HEK293 (cell line): Measurements from ENCODE around the gene CHST2.
A peak's percentile ranks its signal among the peaks of the same experiment; 100 is the strongest.

Experiments used
- ATF2 ChIP-seq: fragments of 450-650 bp; formaldehyde crosslinking; IDR thresholded peaks from 2 replicates; pipeline ENCODE4 v1.5.1; 2016; ENCODE audit warnings: missing biosample characterization, missing genetic modification characterization, low read depth
- GFI1B ChIP-seq: fragments of 450-650 bp; formaldehyde crosslinking; IDR thresholded peaks from 2 replicates; pipeline ENCODE4 v1.5.1; 2016; ENCODE audit warnings: missing biosample characterization, missing genetic modification characterization
- HOXC10 ChIP-seq: sonication (generic); formaldehyde crosslinking; IDR thresholded peaks from 2 replicates; pipeline ENCODE4 v1.8.1; 2023; ENCODE audit warnings: mild to moderate bottlenecking, missing genetic modification reagents
- PRDM1 ChIP-seq: fragments of 450-650 bp; formaldehyde crosslinking; IDR thresholded peaks from 2 replicates; pipeline ENCODE4; 2016; ENCODE audit warnings: missing biosample characterization, missing genetic modification characterization
- SCRT2 ChIP-seq: fragments of 450-650 bp; formaldehyde crosslinking; IDR thresholded peaks from 2 replicates; pipeline ENCODE4 v1.5.1; 2016; ENCODE audit warnings: missing biosample characterization, missing genetic modification characterization
- SP7 ChIP-seq: fragments of 450-650 bp; formaldehyde crosslinking; IDR thresholded peaks from 2 replicates; pipeline ENCODE4 v1.5.1; 2016; ENCODE audit warnings: missing biosample characterization, missing genetic modification characterization
- TCF7L2 ChIP-seq: IDR thresholded peaks from 2 replicates; pipeline ENCODE4 v1.6.1; 2011; ENCODE audit warnings: low read depth, mild to moderate bottlenecking, inconsistent platforms, low read length, moderate library complexity, borderline replicate concordance
- ZBTB10 ChIP-seq: fragments of 450-650 bp; formaldehyde crosslinking; IDR thresholded peaks from 2 replicates; pipeline ENCODE4 v1.5.1; 2016; ENCODE audit warnings: missing biosample characterization, missing genetic modification characterization
- ZBTB20 ChIP-seq: fragments of 450-650 bp; formaldehyde crosslinking; IDR thresholded peaks from 2 replicates; pipeline ENCODE4 v1.5.1; 2016; ENCODE audit warnings: missing biosample characterization, missing genetic modification characterization
- ZFP37 ChIP-seq: fragments of 450-650 bp; formaldehyde crosslinking; IDR thresholded peaks from 2 replicates; pipeline ENCODE4 v1.5.1; 2016; ENCODE audit warnings: missing biosample characterization, missing genetic modification characterization
- ZIC2 ChIP-seq: fragments of 450-650 bp; formaldehyde crosslinking; IDR thresholded peaks from 2 replicates; pipeline ENCODE4 v1.5.1; 2016; ENCODE audit warnings: missing biosample characterization, missing genetic modification characterization
- ZNF157 ChIP-seq: fragments of 450-650 bp; formaldehyde crosslinking; IDR thresholded peaks from 2 replicates; pipeline ENCODE4 v1.5.1; 2016; ENCODE audit warnings: missing biosample characterization, missing genetic modification characterization
- ZNF211 ChIP-seq: fragments of 450-650 bp; formaldehyde crosslinking; IDR thresholded peaks from 2 replicates; pipeline ENCODE4 v1.5.1; 2016; ENCODE audit warnings: low read depth, missing biosample characterization, missing genetic modification characterization
- ZNF280C ChIP-seq: fragments of 450-650 bp; formaldehyde crosslinking; IDR thresholded peaks from 2 replicates; pipeline ENCODE4 v1.5.1; 2016; ENCODE audit warnings: missing biosample characterization, missing genetic modification characterization
- ZNF280D ChIP-seq: fragments of 450-650 bp; formaldehyde crosslinking; IDR thresholded peaks from 2 replicates; pipeline ENCODE4 v1.5.1; 2016; ENCODE audit warnings: missing biosample characterization, missing genetic modification characterization
- ZNF324 ChIP-seq: fragments of 450-650 bp; formaldehyde crosslinking; IDR thresholded peaks from 2 replicates; pipeline ENCODE4 v1.5.1; 2016; ENCODE audit warnings: missing biosample characterization, missing genetic modification characterization
- ZNF335 ChIP-seq: fragments of 450-650 bp; formaldehyde crosslinking; conservative IDR thresholded peaks from 2 replicates; pipeline ENCODE4 v1.5.1; 2016; ENCODE audit warnings: missing biosample characterization, missing genetic modification characterization
- ZNF341 ChIP-seq: fragments of 450-650 bp; formaldehyde crosslinking; IDR thresholded peaks from 2 replicates; pipeline ENCODE4; 2016; ENCODE audit warnings: low read depth, missing biosample characterization, missing genetic modification characterization
- ZNF555 ChIP-seq: fragments of 450-650 bp; formaldehyde crosslinking; conservative IDR thresholded peaks from 2 replicates; pipeline ENCODE4 v1.5.1; 2017; ENCODE audit warnings: missing biosample characterization, mild to moderate bottlenecking, missing genetic modification characterization, inconsistent platforms
- ZNF580 ChIP-seq: fragments of 450-650 bp; formaldehyde crosslinking; IDR thresholded peaks from 2 replicates; pipeline ENCODE4 v1.5.1; 2016; ENCODE audit warnings: missing biosample characterization, missing genetic modification characterization
- ZNF610 ChIP-seq: fragments of 450-650 bp; formaldehyde crosslinking; IDR thresholded peaks from 2 replicates; pipeline ENCODE4 v1.5.1; 2016; ENCODE audit warnings: missing biosample characterization, missing genetic modification characterization, borderline replicate concordance
- ZNF692 ChIP-seq: fragments of 450-650 bp; formaldehyde crosslinking; IDR thresholded peaks from 2 replicates; pipeline ENCODE4 v1.5.1; 2016; ENCODE audit warnings: missing biosample characterization, missing genetic modification characterization
- ZNF747 ChIP-seq: fragments of 450-650 bp; formaldehyde crosslinking; IDR thresholded peaks from 2 replicates; pipeline ENCODE4 v1.5.1; 2016; ENCODE audit warnings: missing biosample characterization, missing genetic modification characterization
- ZNF768 ChIP-seq: fragments of 450-650 bp; formaldehyde crosslinking; IDR thresholded peaks from 2 replicates; pipeline ENCODE4 v1.5.1; 2018; ENCODE audit warnings: missing biosample characterization, mild to moderate bottlenecking, missing genetic modification characterization
- ZNF830 ChIP-seq: fragments of 450-650 bp; IDR thresholded peaks from 2 replicates; pipeline ENCODE4 v1.5.0; 2018; ENCODE audit warnings: missing biosample characterization, missing genetic modification characterization, low read depth, mild to moderate bottlenecking, moderate library complexity

The CHST2 gene

GRCh38 chr3:143119974-143120715, 574 bp downstream of the CHST2 start (continued):
- no peak for TF ChIP-seq ZNF692 (tag by site-specific recombination)
- no peak for TF ChIP-seq ZNF157 (tag by site-specific recombination)
- no peak for TF ChIP-seq ZNF211 (tag by site-specific recombination)
- TF ChIP-seq HOXC10 (CRISPR knock-in tag) = no peak
- TF ChIP-seq ZIC2 (tag by site-specific recombination) = no peak
- no peak for TF ChIP-seq ATF2 (tag by site-specific recombination)
- peak; percentile 92 for TF ChIP-seq ZBTB20 (tag by site-specific recombination)
- TF ChIP-seq ZNF830 (tag by site-specific recombination) = no peak
- no peak for TF ChIP-seq ZNF610 (tag by site-specific recombination)
- no peak for TF ChIP-seq ZNF280C
- TF ChIP-seq GFI1B (tag by site-specific recombination) = no peak
- TF ChIP-seq ZNF768 (tag by site-specific recombination) = no peak
- no peak for TF ChIP-seq ZNF580
- TF ChIP-seq PRDM1 = no peak
- no peak for TF ChIP-seq SP7
- TF ChIP-seq ZNF341 (tag by site-specific recombination) = peak; percentile 50
- TF ChIP-seq ZNF747 (tag by site-specific recombination) = no peak
- no peak for TF ChIP-seq ZNF324
- no peak for TF ChIP-seq TCF7L2
- TF ChIP-seq ZNF280D (tag by site-specific recombination) = no peak
- TF ChIP-seq ZNF335 (tag by site-specific recombination) = peak; percentile 69
- no peak for TF ChIP-seq ZBTB10 (tag by site-specific recombination)
- TF ChIP-seq ZNF555 (tag by site-specific recombination) = no peak
- no peak for TF ChIP-seq ZFP37
- no peak for TF ChIP-seq SCRT2 (tag by site-specific recombination)
